ENCODE data around the gene GLA. TPM values are rescaled to one million over a fixed set of nuclear protein-coding genes. Genes with fewer than 3 reads are reported as not detected.

GLA gene
- total RNA-seq, 3 donors from 2014 or later: 17.7 to 26.9 (median 21.1) TPM

DNA sequence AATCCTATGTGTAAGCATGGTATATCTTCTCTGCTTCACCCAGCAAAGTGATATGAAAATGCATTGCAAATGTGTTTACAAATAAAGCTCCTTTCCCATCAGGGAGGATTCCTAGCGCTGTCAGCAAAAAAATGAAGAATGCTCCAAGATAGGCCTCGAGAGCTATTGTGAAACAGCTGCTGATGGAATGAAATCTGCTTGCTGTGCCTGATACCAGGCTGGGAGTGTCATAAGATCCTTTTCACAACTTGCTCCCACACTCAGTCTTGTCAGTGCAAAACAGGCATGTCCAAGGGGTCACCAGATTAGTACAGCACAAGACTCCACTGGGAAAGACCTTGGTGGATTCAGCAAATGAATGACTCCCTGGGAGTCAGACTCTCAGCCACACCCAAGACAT, 34.4 kb upstream of the GLA start:
- Histone ChIP-seq H3K4me3 (no peak overlapping the region), H3K4me1 (ENCODE audit: low read depth) (no peaks in the 10 kb centered on the region), H3K36me3 (ENCODE audit: low read depth) (no peaks in the 10 kb centered on the region), H3K9me3 (no peaks in the 10 kb centered on the region)
- no peak for DNase-seq
- intact Hi-C loops (cut with DNase I, micrococcal nuclease): no loop called here
- TF ChIP-seq, protein P1, sequence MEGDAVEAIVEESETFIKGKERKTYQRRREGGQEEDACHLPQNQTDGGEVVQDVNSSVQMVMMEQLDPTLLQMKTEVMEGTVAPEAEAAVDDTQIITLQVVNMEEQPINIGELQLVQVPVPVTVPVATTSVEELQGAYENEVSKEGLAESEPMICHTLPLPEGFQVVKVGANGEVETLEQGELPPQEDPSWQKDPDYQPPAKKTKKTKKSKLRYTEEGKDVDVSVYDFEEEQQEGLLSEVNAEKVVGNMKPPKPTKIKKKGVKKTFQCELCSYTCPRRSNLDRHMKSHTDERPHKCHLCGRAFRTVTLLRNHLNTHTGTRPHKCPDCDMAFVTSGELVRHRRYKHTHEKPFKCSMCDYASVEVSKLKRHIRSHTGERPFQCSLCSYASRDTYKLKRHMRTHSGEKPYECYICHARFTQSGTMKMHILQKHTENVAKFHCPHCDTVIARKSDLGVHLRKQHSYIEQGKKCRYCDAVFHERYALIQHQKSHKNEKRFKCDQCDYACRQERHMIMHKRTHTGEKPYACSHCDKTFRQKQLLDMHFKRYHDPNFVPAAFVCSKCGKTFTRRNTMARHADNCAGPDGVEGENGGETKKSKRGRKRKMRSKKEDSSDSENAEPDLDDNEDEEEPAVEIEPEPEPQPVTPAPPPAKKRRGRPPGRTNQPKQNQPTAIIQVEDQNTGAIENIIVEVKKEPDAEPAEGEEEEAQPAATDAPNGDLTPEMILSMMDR (IDR thresholded peaks at IDR 0.05): no peak
- ATAC-seq: no peak

DNA sequence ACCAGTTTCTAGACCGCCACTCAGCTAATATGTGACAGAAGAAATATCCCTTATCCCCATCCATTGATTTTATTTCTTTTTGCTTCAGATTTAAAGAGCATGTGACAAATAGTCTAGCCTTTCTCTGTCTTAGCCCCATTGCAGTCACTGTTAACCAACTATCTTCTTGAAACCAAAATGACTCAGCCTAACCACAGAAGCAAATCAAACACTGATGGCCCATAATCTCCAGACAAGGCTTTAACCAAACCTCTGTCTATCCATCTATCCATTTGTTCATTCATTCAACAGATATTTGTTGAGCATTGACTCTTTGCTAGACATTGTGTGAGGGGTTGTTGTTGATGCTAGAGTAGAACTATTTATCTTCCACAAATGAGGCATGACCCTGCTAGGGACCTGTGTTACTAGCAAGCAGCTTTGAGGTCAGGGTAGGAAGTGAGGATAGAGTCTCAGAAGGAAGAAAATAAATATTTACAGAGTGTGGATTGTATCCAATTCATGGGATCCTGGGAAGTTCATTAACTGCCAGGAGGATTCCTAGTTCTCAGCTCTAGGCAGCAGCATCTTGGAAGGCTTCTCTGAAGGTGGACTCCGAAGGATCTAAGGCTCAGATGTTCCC, 22.8 kb upstream of the GLA start:
- ATAC-seq: peak; percentile 10
- TF ChIP-seq, protein P1 (IDR thresholded peaks at IDR 0.05): no peak
- intact Hi-C loops (cut with DNase I, micrococcal nuclease): no loop called here
- Histone ChIP-seq H3K4me3 (no peak overlapping the region), H3K4me1 (ENCODE audit: low read depth) (no peaks in the 10 kb centered on the region), H3K36me3 (ENCODE audit: low read depth) (no peaks in the 10 kb centered on the region), H3K9me3 (no peaks in the 10 kb centered on the region)
- DNase-seq: no peak

DNA sequence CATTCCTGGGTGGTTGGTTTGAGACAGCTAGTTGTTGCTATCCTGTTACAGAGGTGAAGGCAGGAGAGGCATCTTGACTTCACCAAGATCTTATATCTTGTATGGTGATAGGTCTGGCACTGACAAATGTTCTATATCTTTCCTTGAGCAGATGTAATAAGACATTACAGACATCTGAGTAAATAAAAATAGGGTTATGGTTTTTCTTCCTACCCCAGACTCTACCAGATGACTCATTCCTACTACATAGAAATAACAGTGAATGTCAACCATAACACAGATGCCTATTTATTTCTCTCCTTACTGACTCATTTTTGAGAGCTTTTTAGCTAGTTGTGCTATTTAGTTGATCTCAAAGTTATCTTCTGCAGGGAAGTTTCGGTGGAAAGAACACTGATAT, 22.2 kb upstream of the GLA start:
- H3K9me3 ChIP-seq: no peaks in the 10 kb centered on the region
- TF ChIP-seq, protein P1 (IDR thresholded peaks at IDR 0.05): no peak
- no peaks in the 10 kb centered on the region for H3K36me3 ChIP-seq (ENCODE audit: low read depth)
- DNase-seq: no peak
- no peak overlapping the region for H3K4me3 ChIP-seq
- intact Hi-C loops (cut with DNase I, micrococcal nuclease): no loop called here
- no peak for ATAC-seq
- H3K4me1 ChIP-seq (ENCODE audit: low read depth): no peaks in the 10 kb centered on the region

DNA sequence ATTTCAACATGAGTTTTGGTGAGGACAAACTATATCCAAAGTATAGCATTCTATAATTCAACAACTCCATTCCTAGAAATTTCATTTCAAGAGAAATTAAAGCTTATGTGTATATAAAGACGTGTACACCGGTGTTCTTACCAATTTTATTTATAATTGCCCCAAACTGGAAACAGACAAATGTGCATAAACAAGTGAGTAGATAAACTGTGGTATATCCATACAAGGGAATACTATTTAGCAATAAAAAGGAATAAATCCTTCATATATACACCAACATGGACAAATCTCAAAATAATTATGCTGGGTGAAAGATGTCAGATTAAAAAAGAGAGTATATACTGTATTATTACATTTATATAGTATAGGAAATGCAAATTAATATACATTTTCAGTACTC, 20.2 kb upstream of the GLA start:
- TF ChIP-seq, protein P1 (IDR thresholded peaks at IDR 0.05): no peak
- ATAC-seq: no peak
- H3K4me1 ChIP-seq (ENCODE audit: low read depth): no peaks in the 10 kb centered on the region
- H3K9me3 ChIP-seq: no peaks in the 10 kb centered on the region
- H3K4me3 ChIP-seq: no peak overlapping the region
- DNase-seq: no peak
- H3K36me3 ChIP-seq (ENCODE audit: low read depth): no peaks in the 10 kb centered on the region
- intact Hi-C loops (cut with DNase I, micrococcal nuclease): no loop called here

DNA sequence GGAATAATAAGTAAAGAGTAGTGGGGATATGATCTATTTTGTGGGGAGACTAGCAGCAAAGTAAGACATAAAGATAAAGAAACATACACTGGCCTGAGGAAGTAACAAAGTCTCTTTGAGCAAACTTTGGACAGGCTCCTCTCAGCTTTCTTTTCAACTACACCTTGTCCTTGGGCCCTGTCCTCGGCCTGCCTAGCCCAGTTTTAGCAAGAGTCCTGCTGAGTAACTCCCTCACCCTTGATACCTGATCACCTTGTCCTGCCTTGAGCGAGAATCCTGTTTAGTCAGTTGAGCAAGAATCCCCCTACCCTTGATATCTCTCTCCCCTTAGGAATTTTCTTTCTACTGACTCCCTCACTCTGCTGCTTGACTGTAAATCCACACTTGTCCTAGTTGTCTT, 11.8 kb upstream of the GLA start:
- TF ChIP-seq, protein P1 (IDR thresholded peaks at IDR 0.05): no peak
- ATAC-seq (peak; percentile 59), DNase-seq (no peak)
- Histone ChIP-seq H3K9me3 (no peaks in the 10 kb centered on the region), H3K36me3 (ENCODE audit: low read depth) (no peaks in the 10 kb centered on the region), H3K4me1 (ENCODE audit: low read depth) (no peaks in the 10 kb centered on the region), H3K4me3 (no peak overlapping the region)
- intact Hi-C loops (cut with DNase I, micrococcal nuclease): no loop called here

Measured in mucosa of descending colon (tissue), 3 donors.